Uterus (tissue), 2 donors: ENCODE data around the gene YES1.

Experiments
- CTCF ChIP-seq, 4 experiments: fragments of 200-600 bp in 2 of 4; fragments of 450-650 bp in 2 of 4; sonication (generic) in 2 of 4; IDR thresholded peaks; one replicate each; pipeline ENCODE4 v1.5.1; 2016 to 2019; ENCODE audit warnings: antibody characterized with exemption in 4 of 4, mild to moderate bottlenecking in 2 of 4, moderate library complexity in 1 of 4
- POLR2A ChIP-seq, 2 donors: fragments of 450-650 bp; IDR thresholded peaks; one replicate each; pipeline ENCODE4 v1.6.1; 2016; ENCODE audit warnings: antibody characterized with exemption in 2 of 2, mild to moderate bottlenecking in 1 of 2, moderate library complexity in 1 of 2

- TF ChIP-seq POLR2A (IDR thresholded peaks at IDR 0.05), result no peak
- TF ChIP-seq CTCF (IDR thresholded peaks at IDR 0.05), result no peak
Observed at GRCh38 chr18:777021-777420, 35.0 kb downstream of the YES1 start.
